ENCODE results near the gene MAD1L1.

DNA sequence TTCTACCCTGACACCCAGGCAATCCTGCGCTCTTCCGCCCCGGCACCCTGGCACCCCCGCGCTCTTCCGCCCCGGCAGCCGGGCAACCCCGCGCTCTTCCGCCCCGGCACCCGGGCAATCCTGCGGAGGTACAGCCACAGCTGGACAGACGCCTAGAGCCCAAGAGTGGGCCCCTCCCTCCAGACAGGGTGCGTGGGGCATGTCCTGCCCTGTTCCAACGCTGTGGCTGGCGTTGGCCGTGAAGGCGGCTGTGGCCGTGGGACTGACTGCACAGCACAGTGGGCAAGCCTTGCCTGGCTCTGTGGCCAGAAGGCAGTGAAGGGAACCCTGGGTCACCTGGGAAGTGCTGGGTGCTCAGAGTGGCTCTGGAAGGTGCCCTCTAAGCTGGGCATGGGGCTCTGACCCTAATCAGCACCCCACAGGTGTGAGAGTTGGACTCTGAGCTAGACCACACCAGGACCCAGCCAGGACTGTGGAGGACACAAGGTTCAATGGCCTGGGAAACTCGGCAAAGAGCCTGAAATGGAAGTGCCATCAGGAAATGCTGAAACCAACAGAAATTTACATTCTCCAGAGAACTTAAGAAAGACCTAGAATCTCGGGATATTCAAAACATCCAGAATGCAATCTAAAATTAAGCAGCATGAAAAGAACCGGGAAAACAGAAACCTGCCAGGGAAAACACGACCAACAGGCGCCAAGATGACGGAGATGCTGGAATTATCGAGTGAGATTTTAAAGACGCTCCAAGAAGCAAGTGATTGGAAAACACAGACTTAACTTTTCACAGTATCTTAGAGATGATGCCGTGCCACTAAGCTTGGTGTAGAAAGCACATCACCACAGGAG is 309.1 kb downstream of the MAD1L1 start:
- TF ChIP-seq POLR2AphosphoS5 (IDR thresholded peaks at IDR 0.05; ENCODE audit: borderline replicate concordance, low read depth, low read length) (no peak), EZH2 (IDR thresholded peaks at IDR 0.05) (no peak), FOXP2 (optimal IDR thresholded peaks at IDR 0.05; ENCODE audit: control extremely low read depth, extremely low read length, insufficient read depth) (no peak)
